HEK293 (cell line): ENCODE measurements around the gene NKAP.
"Not testable (repeated sequence)": the region's sequence is repeated elsewhere in the genome, so short reads cannot be mapped to it uniquely, and the experiment has no call there.

Experiments used
- CTCF ChIA-PET: fragments of 350-600 bp; formaldehyde crosslinking; extraction: SDS; loops from one replicate; lab custom pipeline; 2021; ENCODE audit warnings: antibody characterized with exemption; lab: Yijun Ruan, JAX
- POLR2A ChIA-PET: fragments of 300-600 bp; formaldehyde crosslinking; extraction: SDS; loops from one replicate; lab custom pipeline; 2020; ENCODE audit warnings: antibody characterized with exemption, inconsistent platforms; lab: Yijun Ruan, JAX
- H3K27ac ChIP-seq: fragments of 200-500 bp; sonication (Bioruptor generic); 2 replicates; pipeline ENCODE4 v1.5.1; 2014; ENCODE audit warnings: low read depth, low read length, control low read depth, inconsistent platforms; ENCODE audit errors: extremely low read depth
- H3K36me3 ChIP-seq, 2 experiments: fragments of 200-500 bp in 1 of 2; sonication (Bioruptor generic) in 1 of 2; 1 replicate in 1 of 2; 2 replicates in 1 of 2; pipeline ENCODE4 v1.5.1; 2014 to 2017; ENCODE audit warnings: inconsistent platforms in 2 of 2, low read length in 2 of 2; ENCODE audit not compliant: control insufficient read depth in 2 of 2, insufficient read depth in 1 of 2
- H3K4me1 ChIP-seq: fragments of 200-500 bp; sonication (Bioruptor generic); 2 replicates; pipeline ENCODE4 v1.5.1; 2014; ENCODE audit warnings: mild to moderate bottlenecking, low read length, inconsistent platforms; ENCODE audit not compliant: control insufficient read depth, insufficient read depth
- H3K4me3 ChIP-seq: 2 replicates; pipeline ENCODE4 v1.5.1; 2011; ENCODE audit warnings: low read depth, mild to moderate bottlenecking, control low read depth, low read length, moderate library complexity
- H3K9me3 ChIP-seq: fragments of 200-500 bp; sonication (Bioruptor generic); 2 replicates; pipeline ENCODE4 v1.5.1; 2014; ENCODE audit warnings: low read depth, low read length, inconsistent platforms; ENCODE audit not compliant: control insufficient read depth, insufficient read depth
- CTCF ChIP-seq: fragments of 450-650 bp; formaldehyde crosslinking; IDR thresholded peaks from 2 replicates; pipeline ENCODE4 v1.5.1; 2016; ENCODE audit warnings: missing biosample characterization, missing genetic modification characterization
- GLI2 ChIP-seq: fragments of 450-650 bp; formaldehyde crosslinking; IDR thresholded peaks from 2 replicates; pipeline ENCODE4; 2017; ENCODE audit warnings: missing biosample characterization, missing genetic modification characterization, low read depth, borderline replicate concordance
- MEIS1 ChIP-seq: sonication (generic); formaldehyde crosslinking; IDR thresholded peaks from 2 replicates; pipeline ENCODE4 v1.8.1; 2022; ENCODE audit warnings: missing genetic modification reagents, mild to moderate bottlenecking, borderline replicate concordance
- SP3 ChIP-seq: fragments of 450-650 bp; formaldehyde crosslinking; IDR thresholded peaks from 2 replicates; pipeline ENCODE4 v1.5.1; 2016; ENCODE audit warnings: missing biosample characterization, missing genetic modification characterization
- TCF7L2 ChIP-seq: IDR thresholded peaks from 2 replicates; pipeline ENCODE4 v1.6.1; 2011; ENCODE audit warnings: low read depth, mild to moderate bottlenecking, inconsistent platforms, low read length, moderate library complexity, borderline replicate concordance
- ZBTB20 ChIP-seq: fragments of 450-650 bp; formaldehyde crosslinking; IDR thresholded peaks from 2 replicates; pipeline ENCODE4 v1.5.1; 2016; ENCODE audit warnings: missing biosample characterization, missing genetic modification characterization
- ZNF121 ChIP-seq: fragments of 450-650 bp; formaldehyde crosslinking; IDR thresholded peaks from 2 replicates; pipeline ENCODE4 v1.5.1; 2016; ENCODE audit warnings: missing biosample characterization, missing genetic modification characterization
- ZNF132 ChIP-seq: fragments of 450-650 bp; formaldehyde crosslinking; IDR thresholded peaks from 2 replicates; pipeline ENCODE4 v1.5.1; 2017; ENCODE audit warnings: missing biosample characterization, missing genetic modification characterization, borderline replicate concordance
- ZNF146 ChIP-seq: fragments of 450-650 bp; formaldehyde crosslinking; IDR thresholded peaks from 2 replicates; pipeline ENCODE4 v1.5.1; 2016; ENCODE audit warnings: missing biosample characterization, missing genetic modification characterization
- ZNF239 ChIP-seq: fragments of 450-650 bp; formaldehyde crosslinking; IDR thresholded peaks from 2 replicates; pipeline ENCODE4 v1.5.1; 2016; ENCODE audit warnings: missing biosample characterization, missing genetic modification characterization
- ZNF280D ChIP-seq: fragments of 450-650 bp; formaldehyde crosslinking; IDR thresholded peaks from 2 replicates; pipeline ENCODE4 v1.5.1; 2016; ENCODE audit warnings: missing biosample characterization, missing genetic modification characterization
- ZNF580 ChIP-seq: fragments of 450-650 bp; formaldehyde crosslinking; IDR thresholded peaks from 2 replicates; pipeline ENCODE4 v1.5.1; 2016; ENCODE audit warnings: missing biosample characterization, missing genetic modification characterization
- ZNF654 ChIP-seq: fragments of 450-650 bp; formaldehyde crosslinking; IDR thresholded peaks from 2 replicates; pipeline ENCODE4 v1.5.1; 2016; ENCODE audit warnings: low read depth, missing biosample characterization, missing genetic modification characterization
- ZXDB ChIP-seq: fragments of 450-650 bp; formaldehyde crosslinking; IDR thresholded peaks from 2 replicates; pipeline ENCODE4 v1.5.1; 2016; ENCODE audit warnings: missing biosample characterization, missing genetic modification characterization

The NKAP gene

GRCh38 chrX:119981286-119982070 lies 37.9 kb upstream of the NKAP start:
- Histone ChIP-seq H3K4me3 (no peak overlapping the region), H3K36me3 (no peaks in the 10 kb centered on the region), H3K4me1 (peaks cover 9% of the 10 kb centered on the region; the same call in 1 of the 2 replicates), H3K27ac (no peak overlapping the region), H3K9me3 (no peaks in the 10 kb centered on the region)
- ChIA-PET POLR2A (no interaction called here), CTCF (interaction anchor here (0.5 to 3.6 kb wide), 14 partner anchors 10 to 705 kb away, joined by 3 to 20 read pairs (median 4); no protein-coding TSS in a partner anchor)
- TF ChIP-seq ZXDB (tag by site-specific recombination) (0 out of 2 replicates have a peak, but pooled peaks have one; percentile 21), ZNF121 (tag by site-specific recombination) (no peak), ZNF239 (tag by site-specific recombination) (no peak), GLI2 (tag by site-specific recombination) (no peak), CTCF (peak; percentile 70), ZNF132 (tag by site-specific recombination) (no peak), ZBTB20 (tag by site-specific recombination) (no peak), MEIS1 (CRISPR knock-in tag) (0 out of 2 replicates have a peak, but pooled peaks have one; percentile 48), SP3 (0 out of 2 replicates have a peak, but pooled peaks have one; percentile 15), TCF7L2 (no peak), ZNF654 (tag by site-specific recombination) (peak; percentile 96)

- CTCF ChIA-PET, POLR2A ChIA-PET, H3K4me1 ChIP-seq: not testable (repeated sequence)
These were observed 33.6 kb upstream of the NKAP start for GRCh38 chrX:119977172-119977571.

More at GRCh38 chrX:119977172-119977571, 33.6 kb upstream of the NKAP start:
- not testable (repeated sequence) for H3K36me3 ChIP-seq, H3K27ac ChIP-seq, H3K4me3 ChIP-seq, H3K9me3 ChIP-seq
- TF ChIP-seq ZNF146 (tag by site-specific recombination): peak; percentile 97
- peak; percentile 78; the same call in 1 of the 2 replicates for TF ChIP-seq ZNF580 (tag by site-specific recombination)
- peak; percentile 54; the same call in 1 of the 2 replicates for TF ChIP-seq ZNF280D (tag by site-specific recombination)
